OCI-LY7 (cell line): Measurements from ENCODE around the gene PNMA5.

Experiments used
- CTCF ChIP-seq: fragments of 200-600 bp; sonication (generic); conservative IDR thresholded peaks from 2 replicates; pipeline ENCODE4 v1.5.1; 2014; ENCODE audit warnings: mild to moderate bottlenecking, antibody characterized with exemption, low read length, moderate library complexity, mixed read lengths
- EZH2phosphoT487 ChIP-seq: fragments of 200-600 bp; sonication (generic); IDR thresholded peaks from 2 replicates; pipeline ENCODE4 v1.6.1; 2018; ENCODE audit warnings: low read depth, borderline replicate concordance, mild to moderate bottlenecking, mixed run types, antibody characterized with exemption, low read length, moderate library complexity, mixed read lengths

GRCh38 chrX:152943826-152944225 lies 50.1 kb downstream of the PNMA5 start:
- no peak for TF ChIP-seq CTCF
- no peak for TF ChIP-seq EZH2phosphoT487
